Measurements from ENCODE around the gene SPACDR. TPM values are rescaled to one million over a fixed set of nuclear protein-coding genes. Genes with fewer than 3 reads are reported as not detected.

SPACDR gene
- total and polyA plus RNA-seq, 2 experiments from 2014 or later, result 0.42 to 0.52 TPM

- Mint-ChIP-seq H3K9me3 (no peaks in the 10 kb centered on the region; the same call in 1 of the 3 replicates), H3K27ac (no peak overlapping the region), H3K4me1 (peaks cover 30% of the 10 kb centered on the region), H3K4me3 (peak overlapping the region; percentile 94), H3K27me3 (ENCODE audit: insufficient read depth, low read depth, poor library complexity) (peaks cover 12% of the 10 kb centered on the region), H3K36me3 (ENCODE audit: low read depth) (peaks cover 5% of the 10 kb centered on the region; the same call in 2 of the 3 replicates)
- peaks cover 2% of the 10 kb centered on the region; the same call in 1 of the 2 replicates for H3F3A ChIP-seq (replicated peaks; ENCODE audit: low read depth)
- TF ChIP-seq ZNF331 (CRISPR knock-in tag; IDR thresholded peaks at IDR 0.05; ENCODE audit: low read depth), result no peak
- no peak for TF ChIP-seq NANOG (IDR thresholded peaks at IDR 0.05; ENCODE audit: borderline replicate concordance)
- TF ChIP-seq ZNF114 (CRISPR knock-in tag; IDR thresholded peaks at IDR 0.05), result no peak
- no peak for TF ChIP-seq STAT1 (IDR thresholded peaks at IDR 0.05; ENCODE audit: unreplicated experiment)
- TF ChIP-seq ETS1 (IDR thresholded peaks at IDR 0.05), result no peak
- TF ChIP-seq JUNB (IDR thresholded peaks at IDR 0.05; ENCODE audit: unreplicated experiment), result no peak
- TF ChIP-seq EZH2 (IDR thresholded peaks at IDR 0.05; ENCODE audit: low read depth, unreplicated experiment), result no peak
- TF ChIP-seq POLR2AphosphoS5 (IDR thresholded peaks at IDR 0.05; ENCODE audit: low read depth), result no peak
- TF ChIP-seq CTCF (conservative IDR thresholded peaks at IDR 0.05; ENCODE audit: low read depth in 2 of 2), result no peak
- no peak for TF ChIP-seq CREB1 (CRISPR knock-in tag; IDR thresholded peaks at IDR 0.05; ENCODE audit: low read depth)
- TF ChIP-seq REST (IDR thresholded peaks at IDR 0.05; ENCODE audit: unreplicated experiment), result no peak
- no peak for TF ChIP-seq ZNF462 (CRISPR knock-in tag; IDR thresholded peaks at IDR 0.05)
- no peak for TF ChIP-seq EZH2phosphoT487 (IDR thresholded peaks at IDR 0.05; ENCODE audit: unreplicated experiment)
- no peaks in the 10 kb centered on the region for H3K9me2 ChIP-seq (ENCODE audit: insufficient read depth)
- no peak overlapping the region for H2AFZ ChIP-seq
- H3K4me3 ChIP-seq, result peak overlapping the region; percentile 90
- H4K20me1 ChIP-seq (replicated peaks; ENCODE audit: insufficient read depth), result peaks cover 3% of the 10 kb centered on the region; the same call in 1 of the 2 replicates
- H3K27me3 ChIP-seq (ENCODE audit: insufficient read depth), result no peaks in the 10 kb centered on the region
- H3K4me2 ChIP-seq, result peak overlapping the region; percentile 93
- H3K27ac ChIP-seq (ENCODE audit: low read depth), result no peak overlapping the region
- H3K36me3 ChIP-seq (ENCODE audit: insufficient read depth), result no peaks in the 10 kb centered on the region
- no peaks in the 10 kb centered on the region; the same call in 1 of the 2 replicates for H3K79me2 ChIP-seq (replicated peaks; ENCODE audit: insufficient read depth)
- peaks cover 21% of the 10 kb centered on the region for H3K4me1 ChIP-seq (ENCODE audit: insufficient read depth)
- DNase-seq (ENCODE audit: low spot score) (no peak), ATAC-seq (no peak)
These were observed 13.8 kb upstream of the SPACDR start for GRCh38 chr7:100477871-100478267.

All from GM23338 (cell line).